H9 (cell line): ENCODE measurements around the gene GDF15. TPM values are rescaled to one million over a fixed set of nuclear protein-coding genes. Genes with fewer than 3 reads are reported as not detected.

Source experiments
- DNase-seq: peaks from one replicate; pipeline ENCODE4 v3.0.0-alpha.2; 2017
- H2AFZ ChIP-seq: one replicate; pipeline ENCODE4 v1.6.1; 2013; ENCODE audit warnings: mild to moderate bottlenecking, low read length, control low read depth, moderate library complexity
- H2AK5ac ChIP-seq: 2 replicates; pipeline ENCODE4 v1.6.1; 2013; ENCODE audit warnings: low read length, control low read depth, mixed read lengths; ENCODE audit not compliant: insufficient read length
- H2BK120ac ChIP-seq: one replicate; pipeline ENCODE4 v1.6.1; 2013; ENCODE audit warnings: low read depth, mild to moderate bottlenecking, low read length, control low read depth, inconsistent platforms; ENCODE audit not compliant: poor library complexity, severe bottlenecking
- H2BK12ac ChIP-seq: 2 replicates; pipeline ENCODE4 v1.6.1; 2013; ENCODE audit warnings: low read length, control low read depth, mixed read lengths, low read depth; ENCODE audit not compliant: insufficient read length
- H2BK15ac ChIP-seq: 2 replicates; pipeline ENCODE4 v1.6.1; 2013; ENCODE audit warnings: low read depth, low read length, control low read depth
- H2BK20ac ChIP-seq: one replicate; pipeline ENCODE4 v1.6.1; 2013; ENCODE audit warnings: low read depth, mild to moderate bottlenecking, low read length, control low read depth, inconsistent platforms; ENCODE audit not compliant: poor library complexity, severe bottlenecking
- H2BK5ac ChIP-seq: 2 replicates; pipeline ENCODE4 v1.6.1; 2013; ENCODE audit warnings: low read length, control low read depth, mixed read lengths; ENCODE audit not compliant: insufficient read length
- H3K14ac ChIP-seq: 2 replicates; pipeline ENCODE4 v1.6.1; 2013; ENCODE audit warnings: low read length, control low read depth; ENCODE audit not compliant: insufficient read depth
- H3K18ac ChIP-seq: 2 replicates; pipeline ENCODE4 v1.6.1; 2013; ENCODE audit warnings: low read depth, mild to moderate bottlenecking, mixed read lengths, low read length, control low read depth; ENCODE audit not compliant: insufficient read length
- H3K23ac ChIP-seq: 2 replicates; pipeline ENCODE4 v1.6.1; 2013; ENCODE audit warnings: low read length, control low read depth, mixed read lengths, low read depth; ENCODE audit not compliant: insufficient read length
- H3K23me2 ChIP-seq: 2 replicates; pipeline ENCODE4 v1.6.1; 2013; ENCODE audit warnings: low read depth, mild to moderate bottlenecking, mixed read lengths, low read length, control low read depth; ENCODE audit not compliant: insufficient read length, poor library complexity, severe bottlenecking
- H3K27ac ChIP-seq: 2 replicates; pipeline ENCODE4 v1.5.1; 2013; ENCODE audit warnings: low read length, control low read depth, mixed read lengths, low read depth; ENCODE audit not compliant: insufficient read length
- H3K27me3 ChIP-seq: 2 replicates; pipeline ENCODE4 v1.6.1; 2013; ENCODE audit warnings: low read length, control low read depth, inconsistent platforms; ENCODE audit not compliant: insufficient read depth
- H3K4ac ChIP-seq: 2 replicates; pipeline ENCODE4 v1.6.1; 2013; ENCODE audit warnings: low read depth, mild to moderate bottlenecking, control low read depth, inconsistent platforms, low read length, moderate library complexity
- H3K4me1 ChIP-seq: 2 replicates; pipeline ENCODE4 v1.6.1; 2013; ENCODE audit warnings: low read length, control low read depth, inconsistent platforms; ENCODE audit not compliant: insufficient read depth
- H3K4me2 ChIP-seq: 2 replicates; pipeline ENCODE4 v1.6.1; 2013; ENCODE audit warnings: low read length, control low read depth, mixed read lengths; ENCODE audit not compliant: insufficient read length, insufficient read depth
- H3K56ac ChIP-seq: 2 replicates; pipeline ENCODE4 v1.6.1; 2013; ENCODE audit warnings: low read depth, mild to moderate bottlenecking, mixed read lengths, low read length, control low read depth; ENCODE audit not compliant: insufficient read length
- H3K79me1 ChIP-seq: 2 replicates; pipeline ENCODE4 v1.6.1; 2013; ENCODE audit warnings: low read depth, mild to moderate bottlenecking, moderate library complexity, low read length, control low read depth, inconsistent platforms; ENCODE audit not compliant: insufficient read depth, poor library complexity, severe bottlenecking
- H3K79me2 ChIP-seq: 2 replicates; pipeline ENCODE4 v1.6.1; 2013; ENCODE audit warnings: low read length, control low read depth, inconsistent platforms; ENCODE audit not compliant: insufficient read depth
- H3K9ac ChIP-seq: 2 replicates; pipeline ENCODE4 v1.6.1; 2013; ENCODE audit warnings: low read length, control low read depth, mixed read lengths; ENCODE audit not compliant: insufficient read length; ENCODE audit errors: extremely low read depth
- H3K9me3 ChIP-seq: one replicate; pipeline ENCODE4 v1.6.1; 2013; ENCODE audit warnings: low read depth, low read length, inconsistent platforms; ENCODE audit not compliant: control insufficient read depth
- H3T11ph ChIP-seq: one replicate; pipeline ENCODE4 v1.6.1; 2013; ENCODE audit warnings: mild to moderate bottlenecking, low read length, control low read depth, inconsistent platforms
- H4K20me1 ChIP-seq: one replicate; pipeline ENCODE4 v1.6.1; 2013; ENCODE audit not compliant: control insufficient read depth, insufficient read length, insufficient read depth
- H4K5ac ChIP-seq: 2 replicates; pipeline ENCODE4 v1.6.1; 2013; ENCODE audit warnings: low read depth, mild to moderate bottlenecking, mixed read lengths, low read length, control low read depth; ENCODE audit not compliant: insufficient read length
- H4K8ac ChIP-seq: replicated peaks from 2 replicates; pipeline ENCODE4 v1.6.1; 2013; ENCODE audit warnings: low read length, control low read depth, mixed read lengths, low read depth; ENCODE audit not compliant: insufficient read length
- H4K91ac ChIP-seq: 2 replicates; pipeline ENCODE4 v1.6.1; 2013; ENCODE audit warnings: low read depth, mild to moderate bottlenecking, moderate library complexity, mixed read lengths, low read length, control low read depth; ENCODE audit not compliant: insufficient read length
- H3K27ac Mint-ChIP-seq, 3 experiments: 2 replicates in 2 of 3; 3 replicates in 1 of 3; pipeline ENCODE4 v1.8.0; 2020 to 2021; ENCODE audit warnings: mixed read lengths in 3 of 3, mild to moderate bottlenecking in 1 of 3, moderate library complexity in 1 of 3
- H3K27me3 Mint-ChIP-seq: 2 replicates; pipeline ENCODE4 v1.8.0; 2021; ENCODE audit warnings: low read depth, mild to moderate bottlenecking, moderate library complexity, mixed read lengths
- H3K36me3 Mint-ChIP-seq, 3 experiments: 2 replicates in 2 of 3; 3 replicates in 1 of 3; pipeline ENCODE4 v1.8.0; 2020 to 2021; ENCODE audit warnings: low read depth in 3 of 3, mixed read lengths in 3 of 3; ENCODE audit not compliant: insufficient read depth in 1 of 3
- H3K4me1 Mint-ChIP-seq, 2 experiments: 2 replicates each; pipeline ENCODE4 v1.8.0; 2020; ENCODE audit warnings: mixed read lengths in 2 of 2
- H3K4me3 Mint-ChIP-seq, 2 experiments: 2 replicates in 1 of 2; 3 replicates in 1 of 2; pipeline ENCODE4 v1.8.0; 2020 to 2021; ENCODE audit warnings: mild to moderate bottlenecking in 2 of 2, mixed read lengths in 2 of 2, moderate library complexity in 1 of 2
- H3K9me3 Mint-ChIP-seq, 2 experiments: 2 replicates in 1 of 2; 3 replicates in 1 of 2; pipeline ENCODE4 v1.8.0; 2020; ENCODE audit warnings: mild to moderate bottlenecking in 2 of 2, mixed read lengths in 2 of 2, moderate library complexity in 1 of 2
- WGBS: extraction: QIAGEN DNeasy Blood & Tissue Kit; methylation state at CpG from one replicate; pipeline ENCODE4 v1.1.7; 2013; ENCODE audit warnings: missing lambda C conversion rate, low lambda C conversion rate, mixed read lengths; ENCODE audit not compliant: insufficient read length; ENCODE audit errors: extremely low coverage; 5-methylcytosine and 5-hydroxymethylcytosine counted together
- total RNA-seq: library from RNA; stranded (reverse); gene quantifications from 2 replicates; pipeline ENCODE4 v1.2.1, GENCODE V29; 2021
- TF ChIP-seq, protein P1 (sequence below): fragments of 200-600 bp; sonication (generic); conservative IDR thresholded peaks from 3 replicates; pipeline ENCODE4 v1.8.0; 2021; ENCODE audit warnings: antibody characterized with exemption, mild to moderate bottlenecking

GDF15 gene
- total RNA-seq, 1 experiment from 2014 or later: 5.7 TPM

DNA sequence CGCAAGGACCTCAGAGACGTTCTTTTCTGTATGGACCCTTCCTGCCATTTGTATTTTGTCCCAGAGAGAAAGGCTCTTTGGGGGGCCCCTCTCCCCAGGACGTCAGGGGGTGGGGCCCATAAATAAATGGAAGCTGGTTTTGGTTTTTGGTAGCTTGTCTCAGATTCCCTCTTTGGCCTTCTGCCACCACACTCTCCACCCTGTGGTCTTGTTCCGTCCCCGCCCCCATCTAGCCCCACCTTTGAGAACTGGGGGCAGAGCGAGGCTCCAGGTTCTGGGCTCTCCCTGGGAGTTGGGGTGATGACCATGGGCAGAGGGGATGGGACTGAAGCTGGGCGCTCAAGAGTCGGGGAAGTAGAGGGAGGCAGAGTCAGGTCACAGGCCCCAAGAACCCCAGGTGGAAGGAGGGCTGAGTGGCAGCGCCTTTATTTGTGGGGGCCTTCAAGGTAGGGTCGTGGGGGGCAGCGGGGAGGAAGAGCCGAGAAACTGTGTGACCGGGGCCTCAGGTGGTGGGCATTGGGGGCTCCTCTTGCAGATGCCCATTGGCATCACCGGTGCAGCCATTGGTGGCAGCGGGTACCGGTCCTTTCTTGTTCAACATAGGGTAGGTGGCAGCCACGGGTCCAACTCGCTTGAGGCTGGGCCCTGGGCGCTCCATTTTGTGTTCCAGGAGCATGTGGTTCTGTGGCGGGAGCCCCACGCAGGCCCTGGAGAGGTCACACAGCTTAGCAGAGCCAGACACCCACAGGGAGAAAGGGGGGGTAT lies 48.6 kb downstream of the GDF15 start:
- peaks cover 2 to 21% (median 19%) of the 10 kb centered on the region in 3 experiments; a peak in 6 of 7 replicates for H3K36me3 Mint-ChIP-seq
- Histone ChIP-seq H3K4me2 (no peak overlapping the region), H2BK20ac (no peak overlapping the region), H3K4me1 (peaks cover 6% of the 10 kb centered on the region; the same call in 1 of the 2 replicates), H4K20me1 (peaks cover 3% of the 10 kb centered on the region), H3K18ac (no peak overlapping the region), H2BK12ac (no peak overlapping the region), H3K79me2 (no peaks in the 10 kb centered on the region), H4K5ac (no peak overlapping the region), H4K8ac (no peak overlapping the region), H3K4ac (no peak overlapping the region), H3T11ph (no peak overlapping the region), H3K23ac (no peak overlapping the region), H2BK5ac (no peak overlapping the region), H3K9ac (no peak overlapping the region), H2BK15ac (no peak overlapping the region), H3K27me3 (no peaks in the 10 kb centered on the region), H2AK5ac (no peak overlapping the region), H2BK120ac (no peak overlapping the region), H2AFZ (no peak overlapping the region), H3K27ac (no peak overlapping the region), H3K23me2 (peaks cover 16% of the 10 kb centered on the region), H3K14ac (no peak overlapping the region), H4K91ac (no peak overlapping the region), H3K9me3 (no peaks in the 10 kb centered on the region), H3K56ac (no peak overlapping the region), H3K79me1 (no peaks in the 10 kb centered on the region)
- TF ChIP-seq, protein P1, sequence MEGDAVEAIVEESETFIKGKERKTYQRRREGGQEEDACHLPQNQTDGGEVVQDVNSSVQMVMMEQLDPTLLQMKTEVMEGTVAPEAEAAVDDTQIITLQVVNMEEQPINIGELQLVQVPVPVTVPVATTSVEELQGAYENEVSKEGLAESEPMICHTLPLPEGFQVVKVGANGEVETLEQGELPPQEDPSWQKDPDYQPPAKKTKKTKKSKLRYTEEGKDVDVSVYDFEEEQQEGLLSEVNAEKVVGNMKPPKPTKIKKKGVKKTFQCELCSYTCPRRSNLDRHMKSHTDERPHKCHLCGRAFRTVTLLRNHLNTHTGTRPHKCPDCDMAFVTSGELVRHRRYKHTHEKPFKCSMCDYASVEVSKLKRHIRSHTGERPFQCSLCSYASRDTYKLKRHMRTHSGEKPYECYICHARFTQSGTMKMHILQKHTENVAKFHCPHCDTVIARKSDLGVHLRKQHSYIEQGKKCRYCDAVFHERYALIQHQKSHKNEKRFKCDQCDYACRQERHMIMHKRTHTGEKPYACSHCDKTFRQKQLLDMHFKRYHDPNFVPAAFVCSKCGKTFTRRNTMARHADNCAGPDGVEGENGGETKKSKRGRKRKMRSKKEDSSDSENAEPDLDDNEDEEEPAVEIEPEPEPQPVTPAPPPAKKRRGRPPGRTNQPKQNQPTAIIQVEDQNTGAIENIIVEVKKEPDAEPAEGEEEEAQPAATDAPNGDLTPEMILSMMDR: no peak
- no CpG with 5 or more reads among the region's 21 CpGs for WGBS
- no peak overlapping the region for H3K27ac Mint-ChIP-seq
- H3K27me3 Mint-ChIP-seq: peaks cover 2% of the 10 kb centered on the region
- DNase-seq: no peak
- H3K9me3 Mint-ChIP-seq: no peaks in the 10 kb centered on the region; a peak in 1 of 5 replicates
- peaks cover 29 to 37% of the 10 kb centered on the region in 2 experiments for H3K4me1 Mint-ChIP-seq
- H3K4me3 Mint-ChIP-seq: peak overlapping the region; percentile 63 to 73
